ENCODE results near the gene FUT2.

FUT2 gene

GRCh38 chr19:48750771-48751504 is 55.2 kb downstream of the FUT2 start:
- DNase-seq (ENCODE audit: low read depth in 3 of 3): no peak

- no peak for DNase-seq (ENCODE audit: low read depth in 3 of 3)
Observed at GRCh38 chr19:48751845-48752495, 56.2 kb downstream of the FUT2 start.

- peak in 1 of 3 experiments; percentile 22 for DNase-seq (ENCODE audit: low read depth in 3 of 3)
Observed at GRCh38 chr19:48752496-48753365, 57.0 kb downstream of the FUT2 start, which contains the start of gene FUT1. Gene FUT1 (minus strand): TSS chr19:48752641. CDS start chr19:48751281, 1,360 bp downstream.

GRCh38 chr19:48755084-48755641 is 59.4 kb downstream of the FUT2 start, which contains the start of gene FGF21:
Gene FGF21 (plus strand): TSS chr19:48755524. CDS start chr19:48756237, 713 bp downstream.
- DNase-seq (ENCODE audit: low read depth in 3 of 3): no peak

All from stimulated activated CD4-positive, alpha-beta T cell treated with anti-CD3 and anti-CD28 coated beads, TNF-alpha, amount 100 ng/mL, for 24 hours (primary cell).